Measurements from ENCODE around the gene PTDSS2.
"Not testable (repeated sequence)": the region's sequence is repeated elsewhere in the genome, so short reads cannot be mapped to it uniquely, and the experiment has no call there.

The PTDSS2 gene

GRCh38 chr11:433641-434040 lies 16.4 kb upstream of the PTDSS2 start:
- no peak for DNase-seq

GRCh38 chr11:434496-434895 lies 15.6 kb upstream of the PTDSS2 start:
- no peak for DNase-seq

- DNase-seq: not testable (repeated sequence)
Measured at GRCh38 chr11:434999-435740, 14.9 kb upstream of the PTDSS2 start.

GRCh38 chr11:437228-437870 lies 12.7 kb upstream of the PTDSS2 start:
- DNase-seq: no peak

- DNase-seq: no peak
Measured at GRCh38 chr11:438101-438844, 11.8 kb upstream of the PTDSS2 start.

- no peak for DNase-seq
Measured at GRCh38 chr11:439315-440064, 10.6 kb upstream of the PTDSS2 start.

GRCh38 chr11:440065-441042 lies 9.7 kb upstream of the PTDSS2 start:
- DNase-seq: no peak

- no peak for DNase-seq
Measured at GRCh38 chr11:441043-441417, 9.0 kb upstream of the PTDSS2 start.

- DNase-seq: no peak
Measured at GRCh38 chr11:441418-442274, 8.4 kb upstream of the PTDSS2 start, which contains the start of gene ANO9. Gene ANO9 (minus strand): TSS chr11:442011. CDS start chr11:441926, 85 bp downstream.

GRCh38 chr11:442611-443081 lies 7.4 kb upstream of the PTDSS2 start:
- no peak for DNase-seq

GRCh38 chr11:443542-444199 lies 6.4 kb upstream of the PTDSS2 start:
- DNase-seq: no peak

GRCh38 chr11:444396-445144 lies 5.5 kb upstream of the PTDSS2 start:
- no peak for DNase-seq

- DNase-seq: no peak
Measured at GRCh38 chr11:445765-446588, 4.1 kb upstream of the PTDSS2 start.

GRCh38 chr11:446891-447290 lies 3.2 kb upstream of the PTDSS2 start:
- no peak for DNase-seq

- DNase-seq: peak; percentile 72
Measured at GRCh38 chr11:447923-448731, 2.0 kb upstream of the PTDSS2 start.

- peak; percentile 18 for DNase-seq
Measured at GRCh38 chr11:450809-451451, 851 bp downstream of the PTDSS2 start.

GRCh38 chr11:451738-452137 lies 1.7 kb downstream of the PTDSS2 start:
- no peak for DNase-seq

Measured in NCI-H1694 treated with DMSO at 0.1 percent for 48 hours (cell line).